Omental fat pad (tissue), 4 donors: Measurements from ENCODE around the gene ECE1. TPM values are rescaled to one million over a fixed set of nuclear protein-coding genes. Genes with fewer than 3 reads are reported as not detected.
"Not testable (repeated sequence)": the region's sequence is repeated elsewhere in the genome, so short reads cannot be mapped to it uniquely, and the experiment has no call there.

Source experiments
- ATAC-seq: fragments of 150-250 bp; one replicate; pipeline ENCODE4 v1.9.1; 2016; ENCODE audit warnings: mild to moderate bottlenecking, moderate library complexity; ENCODE audit not compliant: low FRiP score
- DNase-seq: peaks from one replicate; pipeline ENCODE4 v3.0.0-alpha.2; 2019; ENCODE audit warnings: low spot score
- total RNA-seq, 4 donors: library from RNA; depleted of rRNA; stranded (reverse); fragments of >200 nt; gene quantifications; one replicate each; pipeline ENCODE4 v1.1.0, GENCODE V29; 2016
- TF ChIP-seq, protein P1 (sequence below), 3 donors: fragments of 450-650 bp; IDR thresholded peaks; one replicate each; pipeline ENCODE4 v1.5.1; 2016 to 2017; ENCODE audit warnings: antibody characterized with exemption in 3 of 3, mild to moderate bottlenecking in 3 of 3, moderate library complexity in 2 of 3

The ECE1 gene
- total RNA-seq, 4 donors from 2014 or later = 43.5 to 158 (median 114) TPM

DNA sequence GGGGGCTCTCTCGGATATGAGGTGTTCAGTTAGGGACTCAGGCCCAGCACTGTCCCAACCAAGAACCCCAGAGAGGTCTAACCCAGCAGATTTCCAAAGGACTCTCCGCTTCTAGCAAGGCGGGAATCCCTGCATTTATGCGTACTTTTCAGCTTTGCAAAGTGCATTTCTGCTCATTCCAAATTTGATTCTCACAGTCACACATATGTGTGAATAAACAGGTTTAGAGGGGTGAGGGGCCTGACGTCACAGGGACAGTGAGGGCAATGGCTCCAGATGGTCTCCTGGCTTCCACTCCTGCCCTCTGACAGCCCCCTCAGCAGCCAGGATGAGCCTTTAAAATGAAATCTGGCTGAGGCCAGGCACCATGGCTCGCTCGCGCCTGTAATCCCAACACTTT, 921 bp upstream of the ECE1 start:
- TF ChIP-seq, protein P1, sequence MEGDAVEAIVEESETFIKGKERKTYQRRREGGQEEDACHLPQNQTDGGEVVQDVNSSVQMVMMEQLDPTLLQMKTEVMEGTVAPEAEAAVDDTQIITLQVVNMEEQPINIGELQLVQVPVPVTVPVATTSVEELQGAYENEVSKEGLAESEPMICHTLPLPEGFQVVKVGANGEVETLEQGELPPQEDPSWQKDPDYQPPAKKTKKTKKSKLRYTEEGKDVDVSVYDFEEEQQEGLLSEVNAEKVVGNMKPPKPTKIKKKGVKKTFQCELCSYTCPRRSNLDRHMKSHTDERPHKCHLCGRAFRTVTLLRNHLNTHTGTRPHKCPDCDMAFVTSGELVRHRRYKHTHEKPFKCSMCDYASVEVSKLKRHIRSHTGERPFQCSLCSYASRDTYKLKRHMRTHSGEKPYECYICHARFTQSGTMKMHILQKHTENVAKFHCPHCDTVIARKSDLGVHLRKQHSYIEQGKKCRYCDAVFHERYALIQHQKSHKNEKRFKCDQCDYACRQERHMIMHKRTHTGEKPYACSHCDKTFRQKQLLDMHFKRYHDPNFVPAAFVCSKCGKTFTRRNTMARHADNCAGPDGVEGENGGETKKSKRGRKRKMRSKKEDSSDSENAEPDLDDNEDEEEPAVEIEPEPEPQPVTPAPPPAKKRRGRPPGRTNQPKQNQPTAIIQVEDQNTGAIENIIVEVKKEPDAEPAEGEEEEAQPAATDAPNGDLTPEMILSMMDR (IDR thresholded peaks at IDR 0.05) = no peak
- ATAC-seq (no peak), DNase-seq (no peak)

DNA sequence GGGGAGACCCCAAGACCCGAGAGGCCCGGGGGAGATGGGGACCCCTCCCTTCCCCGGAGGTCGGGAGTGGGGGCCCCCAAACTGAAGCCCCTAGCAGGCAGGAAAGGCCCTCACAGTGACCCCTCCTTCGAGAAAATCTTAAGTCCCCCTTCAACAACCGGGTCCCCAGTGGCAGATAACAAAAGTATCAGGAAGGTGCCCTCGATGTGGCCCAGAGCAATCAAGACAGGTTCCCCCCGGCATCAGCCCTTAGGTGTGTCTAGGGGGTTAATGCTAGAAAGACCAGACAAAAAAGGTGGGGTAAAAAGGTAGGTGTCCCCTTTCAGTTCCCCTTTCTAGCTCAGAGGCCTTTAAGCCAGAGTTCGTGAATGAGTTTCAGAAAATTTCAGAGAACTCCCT, 282 bp upstream of the ECE1 start:
- DNase-seq (no peak), ATAC-seq (no peak)
- TF ChIP-seq, protein P1 (IDR thresholded peaks at IDR 0.05) = no peak

DNA sequence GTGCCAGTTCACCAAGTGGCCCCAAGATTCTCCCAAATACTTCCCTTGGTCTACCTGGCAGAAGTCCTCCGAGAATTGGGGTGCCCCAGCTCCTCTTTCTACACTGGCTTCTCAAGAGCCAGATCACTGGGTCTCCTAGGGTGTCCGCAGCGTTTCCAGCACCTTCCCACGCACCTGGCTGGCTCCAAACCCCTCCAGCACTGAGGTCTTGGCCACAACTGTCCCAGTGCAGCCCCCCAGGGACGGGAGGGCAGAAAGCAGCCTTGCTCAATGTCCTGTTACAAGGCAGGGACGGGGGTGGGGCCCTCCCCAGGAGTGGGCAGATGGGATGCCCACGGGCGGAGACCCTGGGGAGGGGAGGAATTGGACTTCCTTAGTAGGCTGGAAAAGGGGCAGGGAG, 1.1 kb downstream of the ECE1 start:
- ATAC-seq (no peak), DNase-seq (no peak)
- TF ChIP-seq, protein P1 (IDR thresholded peaks at IDR 0.05) = no peak

DNA sequence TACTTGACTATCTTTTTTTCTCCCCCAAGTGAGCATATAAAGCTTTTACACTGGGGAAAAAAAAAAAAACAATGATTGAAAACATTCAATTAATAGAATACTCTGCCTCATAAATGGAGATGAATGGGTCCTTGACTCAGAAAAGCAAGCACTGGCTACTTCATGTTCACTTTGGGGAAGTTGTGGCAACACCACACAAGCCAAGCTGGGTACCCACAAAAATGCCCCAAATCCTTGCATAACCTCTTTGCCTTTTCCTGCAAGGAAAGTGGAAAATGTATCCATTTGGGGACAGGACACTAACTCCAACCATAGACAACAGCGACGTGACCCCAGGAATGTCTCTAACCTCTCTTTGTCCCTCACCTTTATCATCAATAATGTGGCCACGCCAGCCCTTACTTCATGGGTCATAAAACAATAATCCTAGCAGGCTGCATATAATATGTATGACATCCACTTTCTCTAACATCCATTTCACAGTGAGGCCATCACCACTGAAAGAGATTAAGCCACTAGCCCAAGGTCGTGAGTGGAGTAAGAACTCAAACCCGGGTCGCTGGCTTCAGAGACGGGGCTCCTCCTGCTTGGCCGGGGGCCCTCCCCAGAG, 2.3 kb downstream of the ECE1 start:
- TF ChIP-seq, protein P1 (IDR thresholded peaks at IDR 0.05) = no peak
- DNase-seq (no peak), ATAC-seq (no peak)

DNA sequence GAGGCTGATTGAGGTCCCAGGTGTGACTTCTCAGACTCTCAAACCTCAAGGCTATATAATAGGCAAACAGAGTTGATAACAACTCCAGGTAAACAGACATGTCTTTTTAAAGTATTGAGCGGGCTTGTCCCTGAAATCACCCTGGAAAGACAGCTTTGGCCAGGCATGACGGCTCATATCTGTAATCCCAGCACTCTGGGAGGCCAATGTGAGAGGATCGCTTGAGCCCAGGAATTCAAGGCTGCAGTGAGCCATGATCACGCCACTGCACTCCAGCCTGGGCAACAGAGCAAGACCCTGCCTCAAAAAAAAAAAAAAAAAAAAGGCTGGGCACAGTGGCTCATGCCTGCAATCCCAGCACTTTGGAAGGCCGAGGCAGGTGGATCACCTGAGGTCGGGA, 4.9 kb downstream of the ECE1 start:
- DNase-seq, ATAC-seq: not testable (repeated sequence)

DNA sequence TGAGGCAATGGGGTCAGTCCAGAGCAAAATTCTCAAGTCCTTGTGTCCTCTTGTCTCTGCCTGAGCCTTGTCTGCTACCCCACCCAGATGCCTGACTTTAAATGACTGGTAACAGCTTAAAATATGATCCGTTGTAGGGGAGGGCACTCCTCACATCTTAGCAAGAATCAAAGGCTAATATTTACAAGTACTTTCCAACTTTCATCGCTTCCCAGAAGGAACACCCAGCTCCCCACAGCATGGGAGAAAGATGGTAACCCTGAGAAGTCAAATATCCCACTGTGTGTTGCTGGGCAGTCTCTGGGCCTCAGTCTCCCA, 5.2 kb downstream of the ECE1 start:
- ATAC-seq = no peak
- no peak for DNase-seq
- TF ChIP-seq, protein P1 (IDR thresholded peaks at IDR 0.05) = no peak

DNA sequence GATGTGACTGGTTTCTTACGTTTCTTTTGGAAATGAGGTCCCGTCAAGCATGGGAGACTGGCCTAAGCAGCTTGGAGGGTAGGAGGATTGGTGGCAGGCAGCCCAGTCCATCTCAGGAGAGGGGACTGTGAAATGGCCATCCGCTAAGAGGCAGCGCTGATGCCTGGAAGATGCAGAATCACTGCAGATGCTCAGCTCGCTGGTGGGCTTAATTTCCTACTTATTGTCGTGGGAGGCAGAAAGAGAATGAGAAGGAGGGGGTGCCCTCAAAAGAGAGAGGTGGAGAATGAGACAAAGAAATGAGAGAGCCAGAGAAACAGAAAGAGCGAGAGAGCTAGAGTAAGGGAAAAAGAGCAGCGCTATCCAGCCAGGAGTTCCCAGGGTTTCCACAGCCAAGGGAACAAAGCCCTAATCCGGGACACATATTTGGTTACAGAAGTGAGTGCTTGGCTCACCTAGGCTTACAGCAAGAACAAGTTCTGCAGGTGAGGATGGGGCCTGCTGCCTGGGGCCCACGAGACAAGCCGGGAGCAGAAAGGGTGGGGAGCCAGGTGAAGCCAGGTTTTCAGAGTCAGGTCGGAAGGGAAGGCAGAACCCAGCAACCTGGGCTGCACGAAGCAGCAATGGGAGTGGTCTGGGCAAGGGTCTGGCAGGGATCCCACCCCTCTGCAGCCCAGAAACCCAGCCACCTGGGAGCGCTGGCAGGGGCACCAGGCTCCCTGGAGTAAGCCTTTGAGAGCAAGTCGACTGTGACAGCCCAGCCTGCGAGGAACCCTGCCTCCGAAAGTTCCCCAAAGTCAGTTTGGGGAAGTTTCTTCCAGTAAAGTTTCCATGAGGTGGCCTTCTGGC, 5.8 kb downstream of the ECE1 start:
- TF ChIP-seq, protein P1 (IDR thresholded peaks at IDR 0.05) = no peak
- ATAC-seq (no peak), DNase-seq (no peak)
